Transverse colon (tissue), 4 donors: Measurements from ENCODE around the gene SLC25A24.

Source experiments
- CTCF ChIP-seq, 5 experiments: fragments of 200-600 bp in 3 of 5; fragments of 450-650 bp in 2 of 5; sonication (generic) in 3 of 5; IDR thresholded peaks; 1 replicate in 2 of 5; 2 replicates in 3 of 5; pipeline ENCODE4 v1.5.1; 2016 to 2017; ENCODE audit warnings: antibody characterized with exemption in 5 of 5, inconsistent platforms in 3 of 5, mild to moderate bottlenecking in 2 of 5, moderate library complexity in 1 of 5
- EP300 ChIP-seq: sonication (generic); formaldehyde crosslinking; IDR thresholded peaks from one replicate; pipeline ENCODE4 v1.6.1; 2017; ENCODE audit warnings: antibody characterized with exemption, low read depth
- POLR2A ChIP-seq: fragments of 450-650 bp; IDR thresholded peaks from one replicate; pipeline ENCODE4 v1.6.1; 2016; ENCODE audit warnings: antibody characterized with exemption, mild to moderate bottlenecking, moderate library complexity
- POLR2AphosphoS5 ChIP-seq, 3 donors: sonication (generic); formaldehyde crosslinking; IDR thresholded peaks; one replicate each; pipeline ENCODE4 v1.6.1; 2016; ENCODE audit warnings: antibody characterized with exemption in 3 of 3

DNA sequence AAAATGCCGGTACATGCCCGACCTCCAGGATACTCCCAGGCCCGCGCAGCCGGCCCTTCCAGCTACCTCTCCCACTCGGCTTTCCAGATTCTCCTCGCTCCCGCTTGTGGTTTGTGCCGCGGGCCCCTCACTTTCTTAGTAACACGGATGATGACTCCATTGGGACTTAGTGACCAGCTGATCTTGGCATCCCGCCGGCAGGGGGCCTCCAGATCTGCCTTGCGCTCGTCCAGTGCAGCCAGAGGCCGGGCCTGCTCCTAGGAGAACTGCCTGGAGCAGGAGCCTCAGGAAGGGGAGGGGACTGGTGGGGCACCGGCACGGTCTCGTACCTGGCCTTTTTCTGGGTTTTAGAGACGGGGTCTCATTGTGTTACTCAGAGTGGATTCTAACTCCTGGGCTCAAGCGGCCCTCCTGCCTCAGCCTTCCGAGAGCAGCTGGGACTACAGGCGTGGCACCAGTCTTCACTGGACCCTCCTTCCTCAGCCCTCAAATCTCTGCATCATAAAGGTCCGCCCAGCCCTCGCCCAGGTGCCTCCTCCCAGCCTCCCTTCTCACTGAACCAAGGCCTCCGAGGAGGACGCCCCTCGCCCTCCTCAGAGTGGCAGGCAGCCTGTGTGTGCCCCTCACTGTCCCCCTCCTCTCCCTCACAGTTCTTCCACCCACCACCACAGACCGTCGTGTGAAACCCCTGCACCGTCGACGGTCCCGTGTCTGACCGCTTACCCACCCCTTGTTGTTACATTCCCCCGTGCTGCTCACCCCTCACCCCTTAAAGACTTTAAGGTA, 78.6 kb downstream of the SLC25A24 start:
- TF ChIP-seq EP300 (no peak), CTCF (IDR thresholded peaks at IDR 0.05) (no peak), POLR2AphosphoS5 (IDR thresholded peaks at IDR 0.05) (no peak), POLR2A (no peak)
